HepG2 (cell line): ENCODE measurements around the gene SCUBE2. TPM values are rescaled to one million over a fixed set of nuclear protein-coding genes. Genes with fewer than 3 reads are reported as not detected.
A peak's percentile ranks its signal among the peaks of the same experiment; 100 is the strongest.

Experiments used
- ATAC-seq: fragments of 200-7000 bp; cut with Tn5 transposase; 3 replicates; pipeline ENCODE4 v1.9.1; 2020; ENCODE audit warnings: mild to moderate bottlenecking, moderate library complexity
- BruUV-seq: library from RNA; stranded (reverse); fragments of 400-500 nt; replicated peaks from 2 replicates; lab custom pipeline; 2021; lab: Mats Ljungman, UMichigan
- CTCF ChIA-PET: fragments of 300-600 bp; formaldehyde crosslinking; extraction: SDS; loops from one replicate; lab custom pipeline; 2021; ENCODE audit warnings: low total read pairs, inconsistent platforms, low intra/inter-chr PET ratio; lab: Yijun Ruan, JAX
- POLR2A ChIA-PET: fragments of 350-600 bp; sonication (Branson Sonifier 250); formaldehyde crosslinking; loops from one replicate; lab custom pipeline; 2020; ENCODE audit warnings: antibody characterized with exemption, inconsistent platforms; lab: Yijun Ruan, JAX
- DNase-seq: peaks from one replicate; pipeline ENCODE4 v3.0.0-alpha.2; 2015; ENCODE audit warnings: low spot score
- FAIRE-seq: peaks from 3 replicates; lab custom pipeline; 2011; peaks lifted over from hg19 to GRCh38; lab: Jason Lieb, UNC
- H2AFZ ChIP-seq: one replicate; pipeline ENCODE4 v1.6.1; 2011; ENCODE audit warnings: low read length, inconsistent platforms
- H3K27ac ChIP-seq: fragments of 300-600 bp; 3 replicates; pipeline ENCODE4 v1.8.0; 2011; ENCODE audit warnings: mixed run types, mild to moderate bottlenecking, mixed read lengths, low read length, inconsistent platforms; ENCODE audit not compliant: insufficient read depth; ENCODE audit errors: extremely low read length
- H3K27me3 ChIP-seq, 2 experiments: fragments of 200-600 bp in 1 of 2; 2 replicates in 1 of 2; 3 replicates in 1 of 2; pipeline versions ENCODE4 v1.6.0 to v1.8.0; 2011; ENCODE audit warnings: low read length in 2 of 2, mild to moderate bottlenecking in 2 of 2, moderate library complexity in 2 of 2, inconsistent platforms in 1 of 2; ENCODE audit not compliant: insufficient read depth in 2 of 2, control insufficient read depth in 1 of 2
- H3K36me3 ChIP-seq, 2 experiments: fragments of 200-600 bp in 1 of 2; replicated peaks in 1 of 2; 2 replicates in 1 of 2; 3 replicates in 1 of 2; pipeline versions ENCODE4 v1.5.1 to v1.8.0; 2011; ENCODE audit warnings: low read length in 2 of 2, inconsistent platforms in 1 of 2; ENCODE audit not compliant: insufficient read depth in 2 of 2, control insufficient read depth in 1 of 2
- H3K4me1 ChIP-seq: 2 replicates; pipeline ENCODE4 v1.5.1; 2012; ENCODE audit warnings: low read length, inconsistent platforms; ENCODE audit not compliant: insufficient read depth
- H3K4me2 ChIP-seq: 2 replicates; pipeline ENCODE4 v1.6.0; 2011; ENCODE audit warnings: low read depth, low read length, inconsistent platforms
- H3K4me3 ChIP-seq, 3 experiments: fragments of 200-600 bp in 1 of 3; sonication (generic), shearing (Covaris generic) in 1 of 3; replicated peaks in 1 of 3; 2 replicates each; pipeline ENCODE4 v1.5.1; 2011 to 2016; ENCODE audit warnings: low read length in 3 of 3, inconsistent platforms in 2 of 3, low read depth in 2 of 3, mild to moderate bottlenecking in 2 of 3, control low read depth in 1 of 3, mixed read lengths in 1 of 3; ENCODE audit not compliant: insufficient read depth in 1 of 3
- H3K79me2 ChIP-seq: one replicate; pipeline ENCODE4 v1.6.1; 2011; ENCODE audit warnings: low read length, inconsistent platforms; ENCODE audit not compliant: insufficient read depth
- H3K9ac ChIP-seq: 2 replicates; pipeline ENCODE4 v1.6.0; 2011; ENCODE audit warnings: mild to moderate bottlenecking, low read depth, low read length, inconsistent platforms; ENCODE audit not compliant: insufficient read depth
- H3K9me3 ChIP-seq: 2 replicates; pipeline ENCODE4 v1.5.1; 2012; ENCODE audit warnings: mild to moderate bottlenecking, low read length
- H4K20me1 ChIP-seq: 2 replicates; pipeline ENCODE4 v1.6.0; 2011; ENCODE audit warnings: inconsistent platforms, mild to moderate bottlenecking, low read length, moderate library complexity; ENCODE audit not compliant: insufficient read depth
- CENPT ChIP-seq: sonication (generic); formaldehyde crosslinking; IDR thresholded peaks from 2 replicates; pipeline ENCODE4 v1.8.0; 2022; ENCODE audit warnings: low read depth, mild to moderate bottlenecking, moderate library complexity, missing genetic modification reagents
- IRX3 ChIP-seq: sonication (generic); formaldehyde crosslinking; IDR thresholded peaks from 2 replicates; pipeline ENCODE4 v1.8.1; 2023; ENCODE audit warnings: mild to moderate bottlenecking, low read depth, missing genetic modification reagents, borderline replicate concordance
- PRDM10 ChIP-seq: sonication (generic); formaldehyde crosslinking; IDR thresholded peaks from 2 replicates; pipeline ENCODE4 v1.4.0; 2020; ENCODE audit warnings: low read depth, missing genetic modification reagents
- RFX1 ChIP-seq: fragments of 450-650 bp; IDR thresholded peaks from 2 replicates; pipeline ENCODE4 v1.6.1; 2017
- RFX3 ChIP-seq: IDR thresholded peaks from 2 replicates; pipeline ENCODE4 v1.6.1; 2016; ENCODE audit warnings: missing biosample characterization, missing genetic modification reagents
- ZNF292 ChIP-seq: sonication (generic); formaldehyde crosslinking; IDR thresholded peaks from 2 replicates; pipeline ENCODE4 v1.8.1; 2022; ENCODE audit warnings: mild to moderate bottlenecking, low read depth, missing genetic modification reagents, borderline replicate concordance
- ZNF468 ChIP-seq: sonication (generic); formaldehyde crosslinking; IDR thresholded peaks from 2 replicates; pipeline ENCODE4 v1.8.0; 2022; ENCODE audit warnings: mild to moderate bottlenecking, moderate library complexity, missing genetic modification reagents
- ZNF615 ChIP-seq: sonication (generic); formaldehyde crosslinking; IDR thresholded peaks from 2 replicates; pipeline ENCODE4 v1.5.0; 2020; ENCODE audit warnings: mild to moderate bottlenecking, missing genetic modification reagents, borderline replicate concordance
- ZNF687 ChIP-seq: sonication (generic); formaldehyde crosslinking; IDR thresholded peaks from 2 replicates; pipeline ENCODE4 v1.5.1; 2020; ENCODE audit warnings: mild to moderate bottlenecking, missing genetic modification reagents, moderate library complexity
- WGBS: methylation state at CpG from one replicate; pipeline ENCODE4 v1.1.6; 2017; ENCODE audit warnings: low lambda C conversion rate; 5-methylcytosine and 5-hydroxymethylcytosine counted together
- in situ Hi-C: cut with HindIII; loops from 2 replicates; pipeline ENCODE4 v1.10.0; 2017; ENCODE audit warnings: low pct_unique_long_range_greater_than_20kb; ENCODE audit not compliant: extremely low pct_ligation_motif_present
- intact Hi-C: fragments of 100-400 bp; cut with micrococcal nuclease; formaldehyde crosslinking; loops from one replicate; pipeline ENCODE4 v1.10.0; 2022; ENCODE audit not compliant: unreplicated experiment
- polyA plus RNA-seq, 8 experiments: library from polyadenylated mRNA; depleted of rRNA in 3 of 8; stranded (reverse) in 7 of 8; unstranded in 1 of 8; fragments of >200 nt; fragmentation: Illumina TruSeq in 4 of 8; extraction: Trizol in 4 of 8; gene quantifications; 2 replicates each; pipeline versions ENCODE4 v1.2.1 to v1.2.3, GENCODE V29; 2011 to 2016; ENCODE audit warnings: low read depth in 4 of 8, missing spikeins in 1 of 8, mixed read lengths in 1 of 8; ENCODE audit not compliant: insufficient read depth in 1 of 8
- total RNA-seq, 5 experiments: library from RNA; depleted of rRNA; stranded (reverse); fragments of >200 nt; fragmentation: Illumina TruSeq; extraction: Trizol; gene quantifications; 2 replicates each; pipeline ENCODE4 v1.2.3, GENCODE V29; 2016; ENCODE audit warnings: low read depth in 1 of 5
- TF ChIP-seq, protein P1 (sequence below): sonication (generic); formaldehyde crosslinking; IDR thresholded peaks from 2 replicates; pipeline ENCODE4 v1.4.0; 2020; ENCODE audit warnings: mild to moderate bottlenecking, missing genetic modification reagents
- TF ChIP-seq, protein P2 (sequence below): sonication (generic); formaldehyde crosslinking; IDR thresholded peaks from 2 replicates; pipeline ENCODE4 v1.5.0; 2020; ENCODE audit warnings: missing genetic modification reagents

The SCUBE2 gene
- total and polyA plus RNA-seq, 2 of the 13 experiments (the other 11 are each of a cell fraction or from before 2014, with no cell fraction given): 0.09 TPM; not detected in 1

DNA sequence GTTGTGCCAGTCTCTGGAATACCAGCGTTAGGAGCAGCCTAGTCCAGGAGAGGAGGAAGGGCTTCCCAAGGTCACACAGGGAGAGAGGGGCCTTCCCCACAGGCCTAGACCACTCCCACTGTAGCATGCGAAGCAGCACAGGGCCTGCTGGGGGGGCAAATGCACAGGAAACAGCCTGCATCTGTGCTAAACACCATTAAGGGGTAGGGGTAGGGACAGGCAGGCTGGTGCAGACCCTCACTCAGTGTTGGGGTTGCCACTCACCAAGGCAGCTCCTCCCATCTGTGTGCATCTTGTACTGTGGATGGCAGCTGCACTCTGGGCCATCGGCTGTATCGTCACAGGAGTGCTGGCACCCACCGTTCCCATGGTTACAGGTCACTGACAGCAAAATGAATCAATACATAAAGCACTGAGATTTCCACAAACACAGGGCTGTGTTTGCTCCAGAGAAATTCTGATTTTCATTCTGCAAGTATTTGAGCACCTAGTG lies 24.9 kb downstream of the SCUBE2 start:
- no peaks in the 10 kb centered on the region for H3K9me3 ChIP-seq
- POLR2A ChIA-PET: no interaction called here
- in situ Hi-C loops: no loop called here
- TF ChIP-seq, protein P1, sequence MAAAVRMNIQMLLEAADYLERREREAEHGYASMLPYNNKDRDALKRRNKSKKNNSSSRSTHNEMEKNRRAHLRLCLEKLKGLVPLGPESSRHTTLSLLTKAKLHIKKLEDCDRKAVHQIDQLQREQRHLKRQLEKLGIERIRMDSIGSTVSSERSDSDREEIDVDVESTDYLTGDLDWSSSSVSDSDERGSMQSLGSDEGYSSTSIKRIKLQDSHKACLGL: no peak
- no peak for TF ChIP-seq CENPT (CRISPR knock-in tag)
- no peak for TF ChIP-seq IRX3 (CRISPR knock-in tag)
- TF ChIP-seq ZNF615 (CRISPR knock-in tag): no peak
- 0 out of 2 replicates have a peak, but pooled peaks have one; percentile 25 for TF ChIP-seq ZNF292
- no peak for TF ChIP-seq PRDM10
- TF ChIP-seq, protein P2, sequence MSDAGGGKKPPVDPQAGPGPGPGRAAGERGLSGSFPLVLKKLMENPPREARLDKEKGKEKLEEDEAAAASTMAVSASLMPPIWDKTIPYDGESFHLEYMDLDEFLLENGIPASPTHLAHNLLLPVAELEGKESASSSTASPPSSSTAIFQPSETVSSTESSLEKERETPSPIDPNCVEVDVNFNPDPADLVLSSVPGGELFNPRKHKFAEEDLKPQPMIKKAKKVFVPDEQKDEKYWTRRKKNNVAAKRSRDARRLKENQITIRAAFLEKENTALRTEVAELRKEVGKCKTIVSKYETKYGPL (CRISPR knock-in tag): no peak
- peak; percentile 73 for TF ChIP-seq RFX3 (CRISPR knock-in tag)
- TF ChIP-seq ZNF687 (CRISPR knock-in tag): peak; percentile 26; the same call in 1 of the 2 replicates
- peak; percentile 65 for TF ChIP-seq RFX1
- TF ChIP-seq ZNF468: no peak
- TF ChIP-seq, all 625 proteins: peak for 4
- ATAC-seq (peak; percentile 84), DNase-seq (peak; percentile 17), FAIRE-seq (no peak)
- no peak overlapping the region for H3K9ac ChIP-seq
- H3K4me2 ChIP-seq: peak overlapping the region; percentile 29; the same call in 1 of the 2 replicates
- no peak overlapping the region for H2AFZ ChIP-seq
- CTCF ChIA-PET: no interaction called here
- H3K27me3 ChIP-seq: peaks cover 2 to 39% of the 10 kb centered on the region in 2 experiments; a peak in 3 of 5 replicates
- H3K36me3 ChIP-seq: no peaks in the 10 kb centered on the region
- no peaks in the 10 kb centered on the region for H4K20me1 ChIP-seq
- BruUV-seq: no TSS peak
- H3K4me1 ChIP-seq: peaks cover 14% of the 10 kb centered on the region
- intact Hi-C loops: loop anchor here (1.0 kb wide), 1 partner anchor 27 kb away; no protein-coding TSS in a partner anchor
- 17% methylated on average over 1 of the region's 5 CpGs for WGBS
- no peak overlapping the region for H3K27ac ChIP-seq
- peak overlapping the region in 1 of 3 experiments; percentile 15; a peak in 1 of 6 replicates for H3K4me3 ChIP-seq
- H3K79me2 ChIP-seq: no peaks in the 10 kb centered on the region
